GM10266 (cell line): ENCODE results near the gene ZNF385B.

Experiments used
- DNase-seq: peaks from one replicate; pipeline ENCODE4 v3.0.0; 2012; ENCODE audit errors: extremely low spot score
- TF ChIP-seq, protein P1 (sequence below): IDR thresholded peaks from 2 replicates; pipeline ENCODE4 v1.5.1; 2012; ENCODE audit warnings: mild to moderate bottlenecking, low read depth; ENCODE audit not compliant: control insufficient read depth, insufficient read depth; ENCODE audit errors: missing control alignments

Gene ZNF385B

DNA sequence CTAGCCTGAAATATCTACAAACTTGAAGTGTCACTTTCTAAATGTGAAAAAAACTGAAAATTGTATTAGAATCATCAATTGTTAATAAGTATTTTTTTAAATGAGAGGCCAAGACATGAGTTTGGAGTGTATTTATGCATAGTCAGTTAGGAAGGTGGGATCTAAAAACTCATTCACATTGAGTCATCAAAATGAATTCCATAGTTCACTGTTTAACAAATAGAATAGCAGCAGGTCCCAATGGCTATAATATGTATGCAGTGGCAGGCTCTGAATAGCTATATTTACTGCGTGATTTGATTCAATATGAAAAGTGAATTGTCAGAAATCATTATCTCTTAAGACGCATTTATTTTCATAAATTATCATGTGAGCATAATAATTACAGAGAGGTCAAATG lies 256.1 kb downstream of the ZNF385B start:
- no peak for DNase-seq
- TF ChIP-seq, protein P1, sequence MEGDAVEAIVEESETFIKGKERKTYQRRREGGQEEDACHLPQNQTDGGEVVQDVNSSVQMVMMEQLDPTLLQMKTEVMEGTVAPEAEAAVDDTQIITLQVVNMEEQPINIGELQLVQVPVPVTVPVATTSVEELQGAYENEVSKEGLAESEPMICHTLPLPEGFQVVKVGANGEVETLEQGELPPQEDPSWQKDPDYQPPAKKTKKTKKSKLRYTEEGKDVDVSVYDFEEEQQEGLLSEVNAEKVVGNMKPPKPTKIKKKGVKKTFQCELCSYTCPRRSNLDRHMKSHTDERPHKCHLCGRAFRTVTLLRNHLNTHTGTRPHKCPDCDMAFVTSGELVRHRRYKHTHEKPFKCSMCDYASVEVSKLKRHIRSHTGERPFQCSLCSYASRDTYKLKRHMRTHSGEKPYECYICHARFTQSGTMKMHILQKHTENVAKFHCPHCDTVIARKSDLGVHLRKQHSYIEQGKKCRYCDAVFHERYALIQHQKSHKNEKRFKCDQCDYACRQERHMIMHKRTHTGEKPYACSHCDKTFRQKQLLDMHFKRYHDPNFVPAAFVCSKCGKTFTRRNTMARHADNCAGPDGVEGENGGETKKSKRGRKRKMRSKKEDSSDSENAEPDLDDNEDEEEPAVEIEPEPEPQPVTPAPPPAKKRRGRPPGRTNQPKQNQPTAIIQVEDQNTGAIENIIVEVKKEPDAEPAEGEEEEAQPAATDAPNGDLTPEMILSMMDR = no peak

DNA sequence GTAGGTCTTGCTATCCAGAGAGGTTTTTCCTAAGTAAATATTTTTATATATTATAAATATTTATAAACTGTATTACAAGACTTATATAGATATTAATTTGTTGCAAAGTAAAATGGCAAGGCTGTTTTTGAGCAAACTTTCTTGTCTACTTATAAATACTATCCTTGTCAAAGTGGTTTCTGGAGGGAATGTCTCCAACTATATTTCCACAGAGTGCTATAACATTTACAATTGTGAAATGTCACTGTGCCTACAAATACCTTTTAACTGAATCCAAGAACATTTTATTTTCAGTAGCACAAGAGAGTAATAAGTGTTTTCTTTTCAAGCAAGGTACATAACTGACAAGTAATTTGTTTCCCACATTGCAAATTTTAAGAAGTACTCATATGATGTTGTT lies 256.8 kb downstream of the ZNF385B start:
- no peak for DNase-seq
- TF ChIP-seq, protein P1 = no peak

DNA sequence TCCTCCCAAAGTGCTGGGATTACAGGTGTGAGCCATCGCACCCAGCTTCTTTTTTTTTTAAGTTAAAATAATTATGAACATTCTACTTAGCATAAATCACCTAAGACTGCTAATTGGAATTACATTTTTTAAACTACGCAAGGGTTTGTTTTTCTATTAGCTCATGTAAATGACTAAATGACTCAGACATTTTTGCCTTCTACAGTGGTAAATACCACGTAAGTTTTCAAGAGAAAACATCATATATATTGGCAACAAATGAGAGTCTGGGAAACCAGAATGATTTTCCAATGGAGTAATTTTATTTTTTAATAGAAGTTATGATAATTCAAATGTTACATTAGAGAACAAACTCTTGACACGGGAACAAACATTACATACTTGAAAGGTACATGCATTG lies 259.0 kb downstream of the ZNF385B start:
- no peak for DNase-seq
- TF ChIP-seq, protein P1 = no peak

DNA sequence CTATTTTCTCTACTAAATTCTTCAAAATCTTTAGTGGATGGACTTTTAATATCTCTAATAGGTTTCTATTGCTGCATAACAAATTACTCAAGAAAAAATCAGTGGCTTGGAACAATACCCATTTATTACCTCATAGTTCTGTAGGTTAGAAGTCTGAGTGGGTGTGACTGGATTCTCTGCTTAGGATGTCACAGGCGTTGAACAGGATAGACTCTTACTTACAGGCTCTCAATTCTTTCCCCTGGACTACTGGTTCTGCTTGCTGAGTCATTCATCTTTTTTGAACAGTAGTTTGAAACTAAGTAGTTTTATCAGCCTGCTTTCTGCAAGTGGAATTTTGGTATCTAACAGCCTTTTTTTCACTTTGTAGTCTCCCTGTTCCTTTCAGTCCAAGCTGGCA lies 265.4 kb downstream of the ZNF385B start:
- TF ChIP-seq, protein P1 = no peak
- no peak for DNase-seq

DNA sequence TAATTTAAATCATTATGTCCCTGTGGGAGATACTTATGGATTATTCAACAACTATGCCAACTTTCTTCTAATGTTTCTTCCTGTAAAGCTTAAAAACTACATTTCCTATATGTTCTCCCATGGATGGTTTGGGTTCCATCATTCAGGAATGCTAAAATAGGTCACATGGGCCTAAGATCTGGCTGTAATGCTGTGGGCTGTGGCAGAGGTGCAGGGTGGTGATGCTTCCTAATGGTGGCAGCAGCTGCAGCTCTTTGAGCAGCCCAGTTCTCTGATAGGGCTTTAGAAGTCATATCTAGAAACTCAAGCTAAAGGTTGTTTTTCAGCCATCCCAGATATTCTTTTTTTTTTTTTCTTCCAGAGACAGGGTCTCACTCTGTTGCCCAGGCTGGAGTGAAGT lies 266.1 kb downstream of the ZNF385B start:
- TF ChIP-seq, protein P1 = no peak
- DNase-seq = no peak

DNA sequence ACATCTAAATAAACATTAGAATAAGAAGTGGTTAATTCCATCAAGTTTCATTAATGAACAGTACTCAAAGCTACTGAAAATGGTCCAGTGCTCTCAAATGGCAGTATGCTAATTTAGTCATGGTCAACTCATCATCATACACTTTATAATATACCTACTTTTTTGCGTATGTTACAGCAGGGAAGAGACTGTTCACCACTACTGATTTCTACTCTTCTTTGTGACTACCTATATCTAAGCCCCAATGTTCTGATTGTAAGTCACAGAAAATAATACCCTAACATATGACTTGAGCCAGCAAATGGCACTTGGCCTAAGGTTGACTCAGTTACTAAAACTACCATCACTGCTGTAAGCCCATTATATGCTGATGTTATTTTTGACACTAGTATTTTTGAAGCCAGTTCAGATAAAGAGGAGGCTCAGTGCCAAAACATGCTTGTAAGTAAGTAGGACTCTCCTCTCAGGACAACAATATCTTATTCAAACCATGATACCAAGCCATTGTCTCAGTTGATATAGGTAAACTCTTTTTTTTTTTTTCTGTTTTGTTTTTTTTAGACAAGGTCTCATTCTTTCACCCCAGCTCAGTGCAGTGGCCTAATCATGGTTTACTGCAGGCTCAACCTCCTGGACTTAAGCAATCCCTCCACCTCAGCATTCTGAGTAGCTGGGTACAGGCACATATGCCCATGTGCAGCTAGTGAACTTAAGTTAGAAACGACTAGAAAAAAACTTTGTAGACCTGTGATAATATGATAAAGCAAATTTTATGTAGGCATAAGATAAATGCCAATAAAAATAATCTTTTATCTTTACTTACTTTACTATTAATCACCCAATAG lies 266.9 kb downstream of the ZNF385B start:
- no peak for DNase-seq
- TF ChIP-seq, protein P1 = no peak

DNA sequence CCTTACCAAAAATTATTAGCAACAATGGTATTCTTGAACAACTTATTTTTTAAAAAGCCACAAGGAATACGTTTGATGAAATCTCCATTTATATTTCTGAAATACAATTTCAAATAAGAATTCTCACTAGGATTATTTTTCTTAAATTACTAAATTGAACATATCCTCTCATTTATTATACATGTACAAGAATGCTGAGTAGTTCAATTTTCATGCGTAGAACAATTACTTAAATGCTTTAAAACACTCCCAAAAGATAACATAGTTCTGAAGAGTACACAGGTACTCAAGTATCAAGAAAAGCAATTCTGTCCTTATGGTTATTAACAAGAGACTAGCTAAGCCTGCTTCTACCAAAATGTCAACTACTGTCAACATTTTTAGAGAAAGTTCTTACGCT lies 268.1 kb downstream of the ZNF385B start:
- TF ChIP-seq, protein P1 = no peak
- no peak for DNase-seq
